HEK293 (cell line): Measurements from ENCODE around the gene TIGIT.

ENCODE experiments used
- CTCF ChIA-PET: fragments of 350-600 bp; formaldehyde crosslinking; extraction: SDS; loops from one replicate; lab custom pipeline; 2021; ENCODE audit warnings: antibody characterized with exemption; lab: Yijun Ruan, JAX
- POLR2A ChIA-PET: fragments of 300-600 bp; formaldehyde crosslinking; extraction: SDS; loops from one replicate; lab custom pipeline; 2020; ENCODE audit warnings: antibody characterized with exemption, inconsistent platforms; lab: Yijun Ruan, JAX
- H3K27ac ChIP-seq: fragments of 200-500 bp; sonication (Bioruptor generic); 2 replicates; pipeline ENCODE4 v1.5.1; 2014; ENCODE audit warnings: low read depth, low read length, control low read depth, inconsistent platforms; ENCODE audit errors: extremely low read depth
- H3K36me3 ChIP-seq, 2 experiments: fragments of 200-500 bp in 1 of 2; sonication (Bioruptor generic) in 1 of 2; 1 replicate in 1 of 2; 2 replicates in 1 of 2; pipeline ENCODE4 v1.5.1; 2014 to 2017; ENCODE audit warnings: inconsistent platforms in 2 of 2, low read length in 2 of 2; ENCODE audit not compliant: control insufficient read depth in 2 of 2, insufficient read depth in 1 of 2
- H3K4me1 ChIP-seq: fragments of 200-500 bp; sonication (Bioruptor generic); 2 replicates; pipeline ENCODE4 v1.5.1; 2014; ENCODE audit warnings: mild to moderate bottlenecking, low read length, inconsistent platforms; ENCODE audit not compliant: control insufficient read depth, insufficient read depth
- H3K4me3 ChIP-seq: 2 replicates; pipeline ENCODE4 v1.5.1; 2011; ENCODE audit warnings: low read depth, mild to moderate bottlenecking, control low read depth, low read length, moderate library complexity
- H3K9me3 ChIP-seq: fragments of 200-500 bp; sonication (Bioruptor generic); 2 replicates; pipeline ENCODE4 v1.5.1; 2014; ENCODE audit warnings: low read depth, low read length, inconsistent platforms; ENCODE audit not compliant: control insufficient read depth, insufficient read depth
- BCL11B ChIP-seq: fragments of 450-650 bp; formaldehyde crosslinking; IDR thresholded peaks from 2 replicates; pipeline ENCODE4 v1.5.1; 2016; ENCODE audit warnings: low read depth, missing biosample characterization, missing genetic modification characterization
- CTCF ChIP-seq: fragments of 450-650 bp; formaldehyde crosslinking; IDR thresholded peaks from 2 replicates; pipeline ENCODE4 v1.5.1; 2016; ENCODE audit warnings: missing biosample characterization, missing genetic modification characterization
- EGR2 ChIP-seq: fragments of 450-650 bp; formaldehyde crosslinking; IDR thresholded peaks from 2 replicates; pipeline ENCODE4 v1.5.1; 2016; ENCODE audit warnings: low read depth, missing biosample characterization, missing genetic modification characterization
- GLIS1 ChIP-seq: fragments of 450-650 bp; formaldehyde crosslinking; IDR thresholded peaks from 2 replicates; pipeline ENCODE4 v1.5.1; 2016; ENCODE audit warnings: missing biosample characterization, missing genetic modification characterization
- OVOL3 ChIP-seq: fragments of 450-650 bp; formaldehyde crosslinking; IDR thresholded peaks from 2 replicates; pipeline ENCODE4 v1.5.1; 2016; ENCODE audit warnings: missing biosample characterization, missing genetic modification characterization
- SETDB1 ChIP-seq: IDR thresholded peaks from one replicate; pipeline ENCODE4 v1.6.1; 2017; ENCODE audit warnings: mild to moderate bottlenecking, low read length, moderate library complexity, mixed read lengths; ENCODE audit not compliant: insufficient read length
- ZBTB10 ChIP-seq: fragments of 450-650 bp; formaldehyde crosslinking; IDR thresholded peaks from 2 replicates; pipeline ENCODE4 v1.5.1; 2016; ENCODE audit warnings: missing biosample characterization, missing genetic modification characterization
- ZFP3 ChIP-seq: fragments of 450-650 bp; formaldehyde crosslinking; IDR thresholded peaks from 2 replicates; pipeline ENCODE4 v1.5.1; 2016; ENCODE audit warnings: low read depth, missing biosample characterization, missing genetic modification characterization
- ZNF211 ChIP-seq: fragments of 450-650 bp; formaldehyde crosslinking; IDR thresholded peaks from 2 replicates; pipeline ENCODE4 v1.5.1; 2016; ENCODE audit warnings: low read depth, missing biosample characterization, missing genetic modification characterization
- ZNF311 ChIP-seq: fragments of 450-650 bp; formaldehyde crosslinking; IDR thresholded peaks from 2 replicates; pipeline ENCODE4 v1.5.1; 2017; ENCODE audit warnings: missing biosample characterization, missing genetic modification characterization, borderline replicate concordance
- ZNF324 ChIP-seq: fragments of 450-650 bp; formaldehyde crosslinking; IDR thresholded peaks from 2 replicates; pipeline ENCODE4 v1.5.1; 2016; ENCODE audit warnings: missing biosample characterization, missing genetic modification characterization
- ZNF394 ChIP-seq: fragments of 450-650 bp; formaldehyde crosslinking; IDR thresholded peaks from 2 replicates; pipeline ENCODE4 v1.5.1; 2016; ENCODE audit warnings: missing biosample characterization, missing genetic modification characterization, mild to moderate bottlenecking, moderate library complexity, borderline replicate concordance
- ZNF398 ChIP-seq: fragments of 450-650 bp; formaldehyde crosslinking; IDR thresholded peaks from 2 replicates; pipeline ENCODE4 v1.5.1; 2017; ENCODE audit warnings: missing biosample characterization, missing genetic modification characterization
- ZNF416 ChIP-seq: fragments of 450-650 bp; formaldehyde crosslinking; IDR thresholded peaks from 2 replicates; pipeline ENCODE4 v1.5.1; 2016; ENCODE audit warnings: missing biosample characterization, missing genetic modification characterization
- ZNF426 ChIP-seq: fragments of 450-650 bp; formaldehyde crosslinking; IDR thresholded peaks from 2 replicates; pipeline ENCODE4 v1.5.1; 2017; ENCODE audit warnings: missing biosample characterization, missing genetic modification characterization, mild to moderate bottlenecking, inconsistent platforms, moderate library complexity
- ZNF433 ChIP-seq: fragments of 450-650 bp; formaldehyde crosslinking; IDR thresholded peaks from 2 replicates; pipeline ENCODE4 v1.5.1; 2016; ENCODE audit warnings: missing biosample characterization, missing genetic modification characterization, low read depth
- ZNF48 ChIP-seq: fragments of 450-650 bp; formaldehyde crosslinking; IDR thresholded peaks from 2 replicates; pipeline ENCODE4 v1.5.1; 2016; ENCODE audit warnings: missing biosample characterization, missing genetic modification characterization
- ZNF610 ChIP-seq: fragments of 450-650 bp; formaldehyde crosslinking; IDR thresholded peaks from 2 replicates; pipeline ENCODE4 v1.5.1; 2016; ENCODE audit warnings: missing biosample characterization, missing genetic modification characterization, borderline replicate concordance
- ZNF76 ChIP-seq: fragments of 450-650 bp; formaldehyde crosslinking; IDR thresholded peaks from 2 replicates; pipeline ENCODE4; 2016; ENCODE audit warnings: low read depth, missing biosample characterization, missing genetic modification characterization, borderline replicate concordance
- ZNF785 ChIP-seq: fragments of 450-650 bp; formaldehyde crosslinking; IDR thresholded peaks from 2 replicates; pipeline ENCODE4 v1.5.1; 2016; ENCODE audit warnings: missing biosample characterization, missing genetic modification characterization
- ZNF837 ChIP-seq: fragments of 450-650 bp; formaldehyde crosslinking; IDR thresholded peaks from 2 replicates; pipeline ENCODE4 v1.5.1; 2016; ENCODE audit warnings: missing biosample characterization, missing genetic modification characterization
- TF ChIP-seq, protein P1 (sequence below): fragments of 450-650 bp; formaldehyde crosslinking; IDR thresholded peaks from 2 replicates; pipeline ENCODE4 v1.5.1; 2016; ENCODE audit warnings: missing biosample characterization, missing genetic modification characterization
- TF ChIP-seq, protein P2 (sequence below): fragments of 450-650 bp; formaldehyde crosslinking; IDR thresholded peaks from 2 replicates; pipeline ENCODE4 v1.5.1; 2016; ENCODE audit warnings: missing biosample characterization, missing genetic modification characterization

TIGIT gene

DNA sequence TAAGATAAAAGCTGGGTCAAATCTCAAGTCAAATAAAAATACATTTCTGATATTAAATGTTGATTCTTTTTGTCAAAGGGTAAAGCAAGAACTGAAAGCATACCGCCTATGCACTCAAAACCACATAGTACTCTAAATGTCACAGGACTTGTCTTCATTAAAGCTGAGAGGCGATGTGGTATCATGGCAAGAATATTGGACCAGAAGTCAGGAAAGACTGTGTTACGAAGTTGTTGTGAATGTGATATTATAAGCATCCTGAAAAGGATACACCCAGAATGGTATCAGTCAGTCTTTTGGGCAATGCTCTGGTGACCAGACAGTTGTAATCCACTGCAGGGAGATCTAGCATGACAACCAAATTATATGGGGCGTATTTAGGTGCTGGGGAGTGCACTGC is 33.8 kb downstream of the TIGIT start:
- Histone ChIP-seq H3K9me3 (no peaks in the 10 kb centered on the region), H3K36me3 (no peaks in the 10 kb centered on the region), H3K4me1 (no peaks in the 10 kb centered on the region), H3K27ac (no peak overlapping the region), H3K4me3 (no peak overlapping the region)
- ChIA-PET CTCF (no interaction called here), POLR2A (no interaction called here)
- no peak for TF ChIP-seq ZNF416 (tag by site-specific recombination)
- no peak for TF ChIP-seq ZNF311
- no peak for TF ChIP-seq GLIS1 (tag by site-specific recombination)
- no peak for TF ChIP-seq ZNF785 (tag by site-specific recombination)
- TF ChIP-seq CTCF, result no peak

DNA sequence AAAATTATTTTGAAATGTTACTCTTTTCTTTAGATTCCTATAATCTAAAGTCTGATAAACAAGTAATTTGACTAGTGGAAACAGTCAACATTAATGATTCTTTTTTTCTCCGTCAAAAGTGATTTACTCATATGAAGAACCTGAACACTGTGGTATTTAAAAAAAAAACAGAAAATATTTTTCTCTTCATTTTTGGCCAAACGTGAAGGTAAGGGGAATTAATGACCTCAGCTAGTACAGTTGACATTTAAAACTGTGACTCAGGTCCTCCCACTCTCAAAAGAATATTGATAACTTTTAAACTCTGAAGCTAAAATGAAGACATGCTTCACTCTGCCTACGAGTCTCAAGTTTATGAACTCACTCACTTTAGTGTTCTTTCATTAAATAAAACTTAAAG is 34.5 kb downstream of the TIGIT start:
- ChIA-PET CTCF (interaction anchor here (0.5 kb wide), 1 partner anchor 714 kb away, joined by 4 read pairs; no protein-coding TSS in a partner anchor), POLR2A (no interaction called here)
- H3K36me3 ChIP-seq, result no peaks in the 10 kb centered on the region
- H3K4me1 ChIP-seq, result no peaks in the 10 kb centered on the region
- no peak overlapping the region for H3K4me3 ChIP-seq
- no peaks in the 10 kb centered on the region for H3K9me3 ChIP-seq
- H3K27ac ChIP-seq, result no peak overlapping the region
- no peak for TF ChIP-seq SETDB1
- TF ChIP-seq ZNF785 (tag by site-specific recombination), result no peak
- no peak for TF ChIP-seq EGR2 (tag by site-specific recombination)
- no peak for TF ChIP-seq ZBTB10
- TF ChIP-seq ZFP3, result no peak
- TF ChIP-seq ZNF394 (tag by site-specific recombination), result no peak
- TF ChIP-seq ZNF211 (tag by site-specific recombination), result no peak
- TF ChIP-seq ZNF324 (tag by site-specific recombination), result no peak
- no peak for TF ChIP-seq OVOL3 (tag by site-specific recombination)
- TF ChIP-seq BCL11B, result no peak
- TF ChIP-seq, protein P1, sequence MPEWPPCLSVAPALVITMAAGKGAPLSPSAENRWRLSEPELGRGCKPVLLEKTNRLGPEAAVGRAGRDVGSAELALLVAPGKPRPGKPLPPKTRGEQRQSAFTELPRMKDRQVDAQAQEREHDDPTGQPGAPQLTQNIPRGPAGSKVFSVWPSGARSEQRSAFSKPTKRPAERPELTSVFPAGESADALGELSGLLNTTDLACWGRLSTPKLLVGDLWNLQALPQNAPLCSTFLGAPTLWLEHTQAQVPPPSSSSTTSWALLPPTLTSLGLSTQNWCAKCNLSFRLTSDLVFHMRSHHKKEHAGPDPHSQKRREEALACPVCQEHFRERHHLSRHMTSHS (tag by site-specific recombination), result no peak
- TF ChIP-seq ZNF433 (tag by site-specific recombination), result no peak
- TF ChIP-seq ZNF398 (tag by site-specific recombination), result no peak
- no peak for TF ChIP-seq ZNF76
- no peak for TF ChIP-seq ZNF837
- no peak for TF ChIP-seq ZNF48 (tag by site-specific recombination)
- TF ChIP-seq, protein P2, sequence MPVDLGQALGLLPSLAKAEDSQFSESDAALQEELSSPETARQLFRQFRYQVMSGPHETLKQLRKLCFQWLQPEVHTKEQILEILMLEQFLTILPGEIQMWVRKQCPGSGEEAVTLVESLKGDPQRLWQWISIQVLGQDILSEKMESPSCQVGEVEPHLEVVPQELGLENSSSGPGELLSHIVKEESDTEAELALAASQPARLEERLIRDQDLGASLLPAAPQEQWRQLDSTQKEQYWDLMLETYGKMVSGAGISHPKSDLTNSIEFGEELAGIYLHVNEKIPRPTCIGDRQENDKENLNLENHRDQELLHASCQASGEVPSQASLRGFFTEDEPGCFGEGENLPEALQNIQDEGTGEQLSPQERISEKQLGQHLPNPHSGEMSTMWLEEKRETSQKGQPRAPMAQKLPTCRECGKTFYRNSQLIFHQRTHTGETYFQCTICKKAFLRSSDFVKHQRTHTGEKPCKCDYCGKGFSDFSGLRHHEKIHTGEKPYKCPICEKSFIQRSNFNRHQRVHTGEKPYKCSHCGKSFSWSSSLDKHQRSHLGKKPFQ, result no peak
- no peak for TF ChIP-seq ZNF426
- TF ChIP-seq ZNF610, result no peak
